GM12892 (cell line): Measurements from ENCODE around the gene KCNE1.

ENCODE experiments used
- POLR2A ChIP-seq: IDR thresholded peaks from 2 replicates; pipeline ENCODE4 v1.6.1; 2011; ENCODE audit warnings: low read depth, low read length, control low read depth
- POLR2AphosphoS5 ChIP-seq: IDR thresholded peaks from 2 replicates; pipeline ENCODE4 v1.6.1; 2011; ENCODE audit warnings: low read depth, low read length, control low read depth

DNA sequence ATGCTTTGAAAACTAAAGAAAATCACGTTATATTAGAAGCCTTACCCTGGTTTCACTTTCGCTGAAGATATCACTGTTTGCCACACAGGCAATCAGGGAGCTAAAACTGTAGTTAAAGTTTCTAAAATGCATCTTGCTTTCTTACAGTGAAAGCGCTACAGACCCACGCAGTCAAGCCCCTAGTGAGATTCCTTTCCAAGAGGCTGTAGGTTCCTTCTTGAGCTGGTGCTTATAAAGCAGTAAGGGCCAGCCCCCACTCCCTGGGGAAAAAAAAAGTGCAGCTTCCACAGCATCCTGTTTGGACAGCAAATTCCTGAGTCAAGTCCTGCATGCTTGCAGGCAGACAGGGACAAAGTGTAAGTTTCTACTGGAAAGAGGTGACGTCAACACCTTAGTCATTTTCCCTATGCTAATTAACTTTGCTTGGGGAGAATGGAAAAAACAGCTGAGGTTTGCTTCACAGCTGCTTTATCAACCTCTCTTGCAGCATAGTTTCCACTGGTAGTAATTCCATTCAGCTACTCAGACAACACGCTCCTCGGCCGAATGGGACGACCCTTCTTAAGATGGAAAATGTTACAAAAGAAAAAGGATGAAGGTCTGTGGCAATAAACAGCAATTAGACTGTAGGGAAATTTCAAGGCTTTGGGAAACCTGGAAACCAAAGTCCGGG, 14.7 kb upstream of the KCNE1 start:
- TF ChIP-seq POLR2AphosphoS5: no peak
- TF ChIP-seq POLR2A: no peak
